Natural killer cell (primary cell): ENCODE data around the gene TNNI3K. TPM values are rescaled to one million over a fixed set of nuclear protein-coding genes. Genes with fewer than 3 reads are reported as not detected.

ENCODE experiments used
- ATAC-seq, 3 donors: fragments of 150-1000 bp in 2 of 3; fragments of 200-7000 bp in 1 of 3; cut with Tn5 transposase; 1 replicate in 1 of 3; 2 replicates in 2 of 3; pipeline ENCODE4 v1.10.0; 2021; ENCODE audit warnings: mild to moderate bottlenecking in 2 of 3, moderate library complexity in 2 of 3
- DNase-seq, 2 donors: peaks; one replicate each; pipeline versions ENCODE4 v3.0.0 to v3.0.0-alpha.2; 2013 to 2021; ENCODE audit warnings: mixed read lengths in 1 of 2
- H3K27ac ChIP-seq: one replicate; pipeline ENCODE4 v1.5.1; 2013; ENCODE audit warnings: mild to moderate bottlenecking, low read length
- H3K27me3 ChIP-seq: one replicate; pipeline ENCODE4 v1.6.1; 2013; ENCODE audit warnings: low read length; ENCODE audit not compliant: control insufficient read depth, insufficient read depth
- H3K36me3 ChIP-seq: one replicate; pipeline ENCODE4 v1.6.1; 2013; ENCODE audit warnings: low read length; ENCODE audit not compliant: control insufficient read depth, insufficient read depth
- H3K4me1 ChIP-seq: one replicate; pipeline ENCODE4 v1.6.1; 2013; ENCODE audit warnings: low read length; ENCODE audit not compliant: control insufficient read depth, insufficient read depth
- H3K4me3 ChIP-seq: one replicate; pipeline ENCODE4 v1.5.1; 2013; ENCODE audit warnings: low read length
- H3K9me3 ChIP-seq: one replicate; pipeline ENCODE4 v1.6.1; 2013; ENCODE audit warnings: low read length; ENCODE audit not compliant: control insufficient read depth, insufficient read depth
- H3K27ac Mint-ChIP-seq, 2 donors: one replicate each; pipeline ENCODE4 v1.8.0; 2022; ENCODE audit warnings: mild to moderate bottlenecking in 2 of 2, mixed read lengths in 2 of 2, moderate library complexity in 1 of 2
- H3K27me3 Mint-ChIP-seq, 2 donors: one replicate each; pipeline ENCODE4 v1.8.0; 2022; ENCODE audit warnings: low read depth in 2 of 2, mixed read lengths in 2 of 2
- H3K36me3 Mint-ChIP-seq: one replicate; pipeline ENCODE4 v1.8.0; 2022; ENCODE audit warnings: mixed read lengths
- H3K4me1 Mint-ChIP-seq, 2 donors: one replicate each; pipeline ENCODE4 v1.8.0; 2022; ENCODE audit warnings: mixed read lengths in 2 of 2
- H3K4me3 Mint-ChIP-seq: one replicate; pipeline ENCODE4 v1.8.0; 2022; ENCODE audit warnings: mild to moderate bottlenecking, moderate library complexity, mixed read lengths
- H3K9me3 Mint-ChIP-seq, 2 donors: one replicate each; pipeline ENCODE4 v1.8.0; 2022; ENCODE audit warnings: mixed read lengths in 2 of 2
- WGBS: methylation state at CpG from one replicate; pipeline ENCODE4 v1.1.7; 2013; ENCODE audit warnings: missing lambda C conversion rate; ENCODE audit not compliant: insufficient coverage; 5-methylcytosine and 5-hydroxymethylcytosine counted together
- intact Hi-C: fragments of 100-400 bp; cut with micrococcal nuclease; formaldehyde crosslinking; loops from one replicate; pipeline ENCODE4 v1.14.2; 2022
- total RNA-seq, 4 donors: library from RNA; stranded (reverse); fragments of 120-200 nt in 1 of 4; gene quantifications; one replicate each; pipeline versions ENCODE4 v1.2.3 to v1.2.4, GENCODE V29; 2013 to 2022
- TF ChIP-seq, protein P1 (sequence below): fragments of 200-600 bp; IDR thresholded peaks from one replicate; pipeline ENCODE4 v1.8.0; 2022; ENCODE audit warnings: antibody characterized with exemption

Gene TNNI3K
- total RNA-seq, 3 donors from 2014 or later (not counting 1 experiment from before 2014, with no cell fraction given), result 0.72 TPM; not detected in 2

DNA sequence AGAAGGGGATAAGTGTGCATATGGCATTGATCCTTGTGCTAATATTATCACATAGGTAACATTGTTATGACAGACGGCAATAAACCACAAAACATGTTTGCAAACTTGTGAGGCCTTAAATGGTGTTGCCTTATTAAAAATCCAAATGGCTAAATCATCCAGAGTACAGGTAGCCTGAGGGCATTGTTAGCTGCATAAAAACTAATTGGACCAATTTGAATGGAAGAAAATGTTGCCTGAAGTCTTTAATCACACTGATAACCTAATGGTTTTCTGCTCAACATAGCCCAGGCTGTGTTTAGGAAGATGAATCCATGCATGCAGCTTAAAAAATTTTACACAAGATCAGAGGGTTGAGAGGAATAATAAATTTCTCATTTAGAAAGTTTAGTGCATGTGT lies 296.6 kb downstream of the TNNI3K start:
- peaks cover 4% of the 10 kb centered on the region in 2 donors for H3K9me3 Mint-ChIP-seq
- H3K27ac Mint-ChIP-seq, result no peak overlapping the region
- H3K4me3 Mint-ChIP-seq, result no peak overlapping the region
- peaks cover 7 to 12% of the 10 kb centered on the region in 2 donors for H3K27me3 Mint-ChIP-seq
- H3K9me3 ChIP-seq, result no peaks in the 10 kb centered on the region
- TF ChIP-seq, protein P1, sequence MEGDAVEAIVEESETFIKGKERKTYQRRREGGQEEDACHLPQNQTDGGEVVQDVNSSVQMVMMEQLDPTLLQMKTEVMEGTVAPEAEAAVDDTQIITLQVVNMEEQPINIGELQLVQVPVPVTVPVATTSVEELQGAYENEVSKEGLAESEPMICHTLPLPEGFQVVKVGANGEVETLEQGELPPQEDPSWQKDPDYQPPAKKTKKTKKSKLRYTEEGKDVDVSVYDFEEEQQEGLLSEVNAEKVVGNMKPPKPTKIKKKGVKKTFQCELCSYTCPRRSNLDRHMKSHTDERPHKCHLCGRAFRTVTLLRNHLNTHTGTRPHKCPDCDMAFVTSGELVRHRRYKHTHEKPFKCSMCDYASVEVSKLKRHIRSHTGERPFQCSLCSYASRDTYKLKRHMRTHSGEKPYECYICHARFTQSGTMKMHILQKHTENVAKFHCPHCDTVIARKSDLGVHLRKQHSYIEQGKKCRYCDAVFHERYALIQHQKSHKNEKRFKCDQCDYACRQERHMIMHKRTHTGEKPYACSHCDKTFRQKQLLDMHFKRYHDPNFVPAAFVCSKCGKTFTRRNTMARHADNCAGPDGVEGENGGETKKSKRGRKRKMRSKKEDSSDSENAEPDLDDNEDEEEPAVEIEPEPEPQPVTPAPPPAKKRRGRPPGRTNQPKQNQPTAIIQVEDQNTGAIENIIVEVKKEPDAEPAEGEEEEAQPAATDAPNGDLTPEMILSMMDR, result no peak
- no peaks in the 10 kb centered on the region for H3K27me3 ChIP-seq
- no peak for ATAC-seq
- no peaks in the 10 kb centered on the region for H3K4me1 ChIP-seq
- intact Hi-C loops, result no loop called here
- H3K27ac ChIP-seq, result no peak overlapping the region
- no peaks in the 10 kb centered on the region for H3K36me3 Mint-ChIP-seq
- no peak for DNase-seq
- no peaks in the 10 kb centered on the region for H3K4me1 Mint-ChIP-seq
- WGBS, result 100% methylated on average over 1 of the region's 1 CpG
- H3K4me3 ChIP-seq, result no peak overlapping the region
- no peaks in the 10 kb centered on the region for H3K36me3 ChIP-seq

DNA sequence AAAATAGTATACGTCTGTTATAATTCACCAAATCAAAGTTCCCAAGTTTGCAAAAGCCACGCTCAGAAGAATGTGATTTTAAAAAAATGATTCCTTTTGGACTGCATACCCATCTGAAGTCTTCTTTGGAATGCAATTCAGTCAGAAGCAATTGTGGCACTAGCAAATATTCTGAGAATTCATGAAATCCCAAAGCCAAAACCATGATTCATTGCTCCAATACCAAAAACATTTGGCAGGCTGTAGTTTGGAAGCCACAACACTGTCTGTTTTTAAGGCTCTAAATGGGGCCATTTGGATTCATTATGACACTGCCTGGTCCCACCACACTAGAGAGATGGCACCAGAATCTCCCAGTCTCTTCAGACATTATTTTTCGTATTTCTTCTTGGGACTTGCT lies 299.1 kb downstream of the TNNI3K start:
- no peaks in the 10 kb centered on the region for H3K4me1 ChIP-seq
- intact Hi-C loops, result no loop called here
- H3K9me3 ChIP-seq, result no peaks in the 10 kb centered on the region
- WGBS, result 89% methylated on average over 2 of the region's 3 CpGs
- H3K27ac ChIP-seq, result no peak overlapping the region
- no peaks in the 10 kb centered on the region for H3K27me3 ChIP-seq
- TF ChIP-seq, protein P1, result no peak
- H3K36me3 ChIP-seq, result no peaks in the 10 kb centered on the region
- H3K4me3 ChIP-seq, result no peak overlapping the region
- H3K4me3 Mint-ChIP-seq, result no peak overlapping the region
- no peak overlapping the region for H3K27ac Mint-ChIP-seq
- no peaks in the 10 kb centered on the region for H3K27me3 Mint-ChIP-seq
- H3K9me3 Mint-ChIP-seq, result no peaks in the 10 kb centered on the region
- ATAC-seq, result no peak
- no peaks in the 10 kb centered on the region for H3K4me1 Mint-ChIP-seq
- H3K36me3 Mint-ChIP-seq, result no peaks in the 10 kb centered on the region
- no peak for DNase-seq

DNA sequence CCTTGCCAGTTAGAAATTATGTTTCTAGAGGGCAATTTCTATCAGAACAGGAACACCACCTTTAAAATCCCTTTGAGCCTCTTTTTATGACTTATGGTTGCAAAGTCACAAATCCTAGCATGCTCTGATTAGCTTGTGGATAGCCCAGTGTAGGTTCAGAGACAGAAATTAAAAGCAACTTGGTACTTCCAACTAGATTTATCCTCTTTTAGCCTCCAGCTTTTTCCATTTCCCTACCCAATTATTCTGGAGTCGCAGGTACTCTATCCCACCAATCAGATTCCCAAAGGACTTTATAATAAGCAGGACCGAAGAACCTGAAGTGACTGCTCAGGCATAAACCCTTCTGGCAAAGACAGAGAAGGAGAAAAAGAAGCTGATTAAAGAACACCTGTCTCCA lies 310.6 kb downstream of the TNNI3K start:
- Histone ChIP-seq H3K36me3 (no peaks in the 10 kb centered on the region), H3K27ac (no peak overlapping the region), H3K4me3 (no peak overlapping the region), H3K4me1 (no peaks in the 10 kb centered on the region), H3K9me3 (no peaks in the 10 kb centered on the region), H3K27me3 (no peaks in the 10 kb centered on the region)
- intact Hi-C loops, result no loop called here
- H3K27me3 Mint-ChIP-seq, result no peaks in the 10 kb centered on the region
- TF ChIP-seq, protein P1, result no peak
- H3K9me3 Mint-ChIP-seq, result no peaks in the 10 kb centered on the region
- ATAC-seq (no peak), DNase-seq (no peak)
- no peak overlapping the region for H3K4me3 Mint-ChIP-seq
- H3K4me1 Mint-ChIP-seq, result no peaks in the 10 kb centered on the region
- WGBS, result 91% methylated on average over 2 of the region's 2 CpGs
- no peaks in the 10 kb centered on the region for H3K36me3 Mint-ChIP-seq
- H3K27ac Mint-ChIP-seq, result no peak overlapping the region

DNA sequence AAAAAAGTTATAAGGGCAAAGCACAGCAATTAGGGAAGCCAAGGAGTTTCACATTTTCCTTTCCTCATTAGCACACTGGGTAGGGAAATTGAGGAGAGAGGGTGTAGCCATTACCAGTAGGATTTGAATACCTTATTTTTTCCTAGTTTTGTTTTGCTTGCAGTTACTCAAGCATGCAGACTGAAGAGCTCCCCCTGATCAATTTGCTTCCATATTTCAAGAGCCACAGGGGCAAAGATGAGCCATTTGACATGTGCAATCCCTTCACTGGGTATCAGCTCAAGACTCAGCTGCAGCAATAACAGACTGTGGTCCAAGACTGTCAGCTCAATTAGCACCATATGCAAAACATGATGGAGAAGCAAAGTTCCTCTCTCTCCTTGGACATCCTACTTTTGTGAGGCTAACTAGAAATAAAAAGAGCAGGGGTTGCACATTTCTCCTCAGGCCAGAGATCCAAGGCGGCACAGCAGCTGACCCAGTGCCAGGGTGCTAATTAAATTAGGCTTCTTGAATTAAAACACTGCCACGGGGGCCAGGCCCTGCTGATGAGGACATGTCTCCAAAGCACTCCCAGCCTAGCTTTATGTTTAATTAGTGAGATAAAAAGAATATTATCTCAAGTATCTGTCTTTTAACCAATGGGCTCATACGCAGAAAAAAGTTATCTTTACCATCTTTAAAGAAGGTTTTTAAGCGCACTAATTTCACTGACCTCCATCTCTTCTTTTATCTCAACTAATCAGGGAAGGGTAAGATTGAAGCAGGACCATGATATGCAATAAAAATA lies 314.0 kb downstream of the TNNI3K start:
- no peaks in the 10 kb centered on the region for H3K9me3 ChIP-seq
- Mint-ChIP-seq H3K27ac (no peak overlapping the region), H3K27me3 (peaks cover 0 to 2% of the 10 kb centered on the region in 2 donors), H3K36me3 (no peaks in the 10 kb centered on the region), H3K4me3 (no peak overlapping the region), H3K9me3 (peaks cover 0 to 3% of the 10 kb centered on the region in 2 donors), H3K4me1 (no peaks in the 10 kb centered on the region)
- no peak overlapping the region for H3K27ac ChIP-seq
- ATAC-seq (no peak), DNase-seq (no peak)
- H3K4me3 ChIP-seq, result no peak overlapping the region
- H3K4me1 ChIP-seq, result no peaks in the 10 kb centered on the region
- intact Hi-C loops, result no loop called here
- TF ChIP-seq, protein P1, result no peak
- 73% methylated on average over 2 of the region's 4 CpGs for WGBS
- no peaks in the 10 kb centered on the region for H3K36me3 ChIP-seq
- H3K27me3 ChIP-seq, result no peaks in the 10 kb centered on the region
